Measurements from ENCODE around the gene FCN1.
"Not testable (repeated sequence)": the region's sequence is repeated elsewhere in the genome, so short reads cannot be mapped to it uniquely, and the experiment has no call there.

GRCh38 chr9:134956387-134956786 is 38.7 kb upstream of the FCN1 start:
- not testable (repeated sequence) for TF ChIP-seq POLR2AphosphoS5 (IDR thresholded peaks at IDR 0.05; ENCODE audit: borderline replicate concordance, low read depth, low read length); EZH2 (IDR thresholded peaks at IDR 0.05); FOXP2 (optimal IDR thresholded peaks at IDR 0.05; ENCODE audit: control extremely low read depth, extremely low read length, insufficient read depth)

Data from SK-N-MC (cell line).